Endothelial cell of umbilical vein (primary cell): Measurements from ENCODE around the gene PLD2. TPM values are rescaled to one million over a fixed set of nuclear protein-coding genes. Genes with fewer than 3 reads are reported as not detected.

ENCODE experiments used
- BruUV-seq: library from RNA; stranded (reverse); fragments of 400-500 nt; replicated peaks from 2 replicates; lab custom pipeline; 2021; lab: Mats Ljungman, UMichigan
- CTCF ChIA-PET: fragments of 300-600, 350-600 bp; sonication (Branson Sonifier 250); formaldehyde crosslinking; loops from one replicate; lab custom pipeline; 2021; ENCODE audit warnings: antibody characterized with exemption, inconsistent platforms; lab: Charles Lee
- POLR2A ChIA-PET: fragments of 300-600, 350-600 bp; sonication (Branson Sonifier 250); formaldehyde crosslinking; loops from one replicate; lab custom pipeline; 2021; ENCODE audit warnings: antibody characterized with exemption, inconsistent platforms; lab: Charles Lee
- DNase-seq: peaks from one replicate; pipeline ENCODE4 v3.0.0-alpha.2; 2011; ENCODE audit warnings: low read depth, low spot score
- FAIRE-seq: peaks from 2 replicates; lab custom pipeline; 2011; peaks lifted over from hg19 to GRCh38; lab: Jason Lieb, UNC
- H2AFZ ChIP-seq: 2 replicates; pipeline ENCODE4 v1.6.0; 2012; ENCODE audit warnings: low read depth, low read length, control low read depth, inconsistent platforms
- H3K27ac ChIP-seq: 2 replicates; pipeline ENCODE4 v1.5.1; 2011; ENCODE audit warnings: low read depth, mild to moderate bottlenecking, control low read depth, low read length, moderate library complexity; ENCODE audit not compliant: insufficient read depth
- H3K27me3 ChIP-seq, 2 experiments: 2 replicates each; pipeline versions ENCODE4 v1.6.0 to v1.6.1; 2011; ENCODE audit warnings: low read length in 2 of 2, mixed read lengths in 1 of 2; ENCODE audit not compliant: control insufficient read depth in 2 of 2, insufficient read depth in 2 of 2
- H3K36me3 ChIP-seq, 2 experiments: 2 replicates in 1 of 2; 3 replicates in 1 of 2; pipeline ENCODE4 v1.5.1; 2011; ENCODE audit warnings: low read length in 2 of 2, mild to moderate bottlenecking in 1 of 2, moderate library complexity in 1 of 2; ENCODE audit not compliant: control insufficient read depth in 2 of 2, insufficient read depth in 2 of 2; ENCODE audit errors: extremely low read depth in 1 of 2
- H3K4me1 ChIP-seq: 3 replicates; pipeline ENCODE4 v1.5.1; 2011; ENCODE audit warnings: mild to moderate bottlenecking, low read length; ENCODE audit not compliant: control insufficient read depth, insufficient read depth; ENCODE audit errors: extremely low read depth
- H3K4me2 ChIP-seq: 2 replicates; pipeline ENCODE4 v1.6.1; 2011; ENCODE audit warnings: low read length, control low read depth, mixed read lengths; ENCODE audit not compliant: insufficient read depth
- H3K4me3 ChIP-seq, 3 experiments: fragments of 200-600 bp in 1 of 3; sonication (generic), shearing (Covaris generic) in 1 of 3; replicated peaks in 1 of 3; 2 replicates each; pipeline ENCODE4 v1.5.1; 2011 to 2016; ENCODE audit warnings: control low read depth in 3 of 3, low read length in 3 of 3, mild to moderate bottlenecking in 2 of 3, inconsistent platforms in 1 of 3, low read depth in 1 of 3, moderate library complexity in 1 of 3; ENCODE audit not compliant: insufficient read depth in 1 of 3
- H3K79me2 ChIP-seq: 2 replicates; pipeline ENCODE4 v1.6.0; 2012; ENCODE audit warnings: low read length, inconsistent platforms; ENCODE audit not compliant: control insufficient read depth, insufficient read depth
- H3K9ac ChIP-seq: replicated peaks from 2 replicates; pipeline ENCODE3; 2011; ENCODE audit warnings: low read length, control low read depth; ENCODE audit not compliant: insufficient read depth; ENCODE audit errors: extremely low read depth
- H3K9me1 ChIP-seq: replicated peaks from 3 replicates; pipeline ENCODE4 v1.6.0; 2011; ENCODE audit warnings: mild to moderate bottlenecking, low read length; ENCODE audit not compliant: control insufficient read depth, insufficient read depth; ENCODE audit errors: extremely low read depth
- H3K9me3 ChIP-seq: replicated peaks from 2 replicates; pipeline ENCODE4 v1.5.1; 2012; ENCODE audit warnings: low read length, inconsistent platforms; ENCODE audit not compliant: control insufficient read depth, insufficient read depth
- H4K20me1 ChIP-seq: replicated peaks from 2 replicates; pipeline ENCODE3; 2011; ENCODE audit warnings: mild to moderate bottlenecking, low read length; ENCODE audit not compliant: control insufficient read depth, insufficient read depth; ENCODE audit errors: extremely low read depth
- CTCF ChIP-seq, 2 donors: IDR thresholded peaks; 1 replicate in 1 of 2; 2 replicates in 1 of 2; pipeline ENCODE4 v1.5.1; 2011; ENCODE audit warnings: low read length in 2 of 2, mild to moderate bottlenecking in 2 of 2, moderate library complexity in 2 of 2, control low read depth in 1 of 2, inconsistent platforms in 1 of 2, low read depth in 1 of 2; ENCODE audit not compliant: insufficient read depth in 1 of 2; ENCODE audit errors: extremely low read depth in 1 of 2
- EZH2 ChIP-seq: IDR thresholded peaks from 2 replicates; pipeline ENCODE4 v1.6.1; 2012; ENCODE audit warnings: borderline replicate concordance, low read depth, mild to moderate bottlenecking, moderate library complexity, low read length, inconsistent platforms; ENCODE audit not compliant: severe bottlenecking
- FOS ChIP-seq: IDR thresholded peaks from 2 replicates; pipeline ENCODE4 v1.6.1; 2011; ENCODE audit warnings: mild to moderate bottlenecking, low read length, moderate library complexity, borderline replicate concordance; ENCODE audit not compliant: insufficient read depth
- GATA2 ChIP-seq: IDR thresholded peaks from 2 replicates; pipeline ENCODE4 v1.7.0; 2011; ENCODE audit warnings: low read depth, mild to moderate bottlenecking, moderate library complexity, mixed read lengths, low read length; ENCODE audit not compliant: insufficient read length, insufficient read depth
- JUN ChIP-seq: IDR thresholded peaks from 2 replicates; pipeline ENCODE4 v1.6.1; 2011; ENCODE audit warnings: borderline replicate concordance, low read depth; ENCODE audit not compliant: insufficient read length, insufficient read depth
- MAX ChIP-seq: IDR thresholded peaks from 2 replicates; pipeline ENCODE4 v1.6.1; 2011; ENCODE audit not compliant: insufficient read depth, insufficient read length
- MYC ChIP-seq: IDR thresholded peaks from one replicate; pipeline ENCODE4 v1.6.1; 2011; ENCODE audit warnings: mild to moderate bottlenecking, low read depth, low read length
- POLR2A ChIP-seq: IDR thresholded peaks from 2 replicates; pipeline ENCODE4 v1.6.1; 2012; ENCODE audit warnings: low read depth, mild to moderate bottlenecking, control low read depth, low read length
- POLR2AphosphoS5 ChIP-seq: IDR thresholded peaks from 2 replicates; pipeline ENCODE4 v1.6.1; 2012; ENCODE audit warnings: low read depth, mild to moderate bottlenecking, control low read depth, low read length, moderate library complexity; ENCODE audit not compliant: insufficient read depth
- dilution Hi-C: fragments of 300-500 bp; cut with MboI; formaldehyde crosslinking; loops from one replicate; pipeline ENCODE4 v1.15.0; 2019; ENCODE audit warnings: low sequenced_read_pairs; ENCODE audit not compliant: extremely low pct_ligation_motif_present
- intact Hi-C: fragments of 100-400 bp; cut with micrococcal nuclease; formaldehyde crosslinking; loops from one replicate; pipeline ENCODE4 v1.10.0; 2022
- polyA plus RNA-seq, 4 experiments: library from polyadenylated mRNA; depleted of rRNA in 3 of 4; stranded (reverse) in 3 of 4; unstranded in 1 of 4; fragments of >200 nt; gene quantifications; 2 replicates each; pipeline versions ENCODE4 v1.2.1 to v1.2.3, GENCODE V29; 2011 to 2012; ENCODE audit warnings: missing spikeins in 1 of 4
- total RNA-seq: library from RNA; stranded (reverse); gene quantifications from 2 replicates; pipeline ENCODE4 v1.2.3, GENCODE V29; 2021

PLD2 gene
- total and polyA plus RNA-seq, 2 donors (not counting 3 experiments of a cell fraction or from before 2014, with no cell fraction given), result 52.3 to 54.7 TPM

DNA sequence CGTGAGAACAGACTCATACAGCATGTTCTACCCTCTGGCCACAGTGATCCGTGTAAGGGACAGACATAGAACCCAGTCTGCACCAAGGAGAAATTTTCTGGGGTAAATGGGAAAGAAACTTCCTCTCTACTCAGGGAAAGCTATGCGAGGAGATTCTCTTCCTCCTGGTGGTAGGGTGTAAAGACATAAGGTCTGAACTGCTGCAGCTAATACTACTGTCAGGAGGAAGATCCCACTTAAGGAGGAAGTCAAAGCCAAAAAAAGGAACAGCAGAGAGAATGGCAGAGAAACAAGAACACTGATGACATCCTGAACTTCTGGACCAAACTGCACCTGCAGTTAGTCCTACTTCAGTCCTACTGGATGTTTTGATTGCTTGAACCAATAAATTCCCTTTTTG is 42.4 kb upstream of the PLD2 start:
- H3K4me1 ChIP-seq, result no peaks in the 10 kb centered on the region
- ChIA-PET CTCF (interaction anchor here (1.4 kb wide), 1 partner anchor 16 kb away, joined by 3 read pairs; no protein-coding TSS in a partner anchor), POLR2A (no interaction called here)
- H3K27ac ChIP-seq, result no peak overlapping the region
- H3K9ac ChIP-seq, result no peak overlapping the region
- no peaks in the 10 kb centered on the region for H3K79me2 ChIP-seq
- no peak overlapping the region for H3K4me2 ChIP-seq
- intact Hi-C loops (no loop called here), dilution Hi-C loops (no loop called here)
- TF ChIP-seq EZH2 (no peak), JUN (no peak), POLR2A (no peak), MYC (no peak), MAX (no peak), GATA2 (no peak), POLR2AphosphoS5 (no peak), CTCF (IDR thresholded peaks at IDR 0.05; ENCODE audit: extremely low read depth in 1 of 2, insufficient read depth in 1 of 2, low read depth in 1 of 2, low read length in 2 of 2) (no peak), FOS (no peak)
- H3K9me3 ChIP-seq, result no peaks in the 10 kb centered on the region
- no peak overlapping the region for H3K4me3 ChIP-seq
- H4K20me1 ChIP-seq, result no peaks in the 10 kb centered on the region
- no peaks in the 10 kb centered on the region for H3K9me1 ChIP-seq
- no peak overlapping the region for H2AFZ ChIP-seq
- DNase-seq (no peak), FAIRE-seq (no peak)
- H3K36me3 ChIP-seq, result no peaks in the 10 kb centered on the region
- peaks cover 4 to 6% of the 10 kb centered on the region in 2 experiments for H3K27me3 ChIP-seq
- BruUV-seq, result no TSS peak
